ENCODE measurements around the gene TRIM44.

The TRIM44 gene

DNA sequence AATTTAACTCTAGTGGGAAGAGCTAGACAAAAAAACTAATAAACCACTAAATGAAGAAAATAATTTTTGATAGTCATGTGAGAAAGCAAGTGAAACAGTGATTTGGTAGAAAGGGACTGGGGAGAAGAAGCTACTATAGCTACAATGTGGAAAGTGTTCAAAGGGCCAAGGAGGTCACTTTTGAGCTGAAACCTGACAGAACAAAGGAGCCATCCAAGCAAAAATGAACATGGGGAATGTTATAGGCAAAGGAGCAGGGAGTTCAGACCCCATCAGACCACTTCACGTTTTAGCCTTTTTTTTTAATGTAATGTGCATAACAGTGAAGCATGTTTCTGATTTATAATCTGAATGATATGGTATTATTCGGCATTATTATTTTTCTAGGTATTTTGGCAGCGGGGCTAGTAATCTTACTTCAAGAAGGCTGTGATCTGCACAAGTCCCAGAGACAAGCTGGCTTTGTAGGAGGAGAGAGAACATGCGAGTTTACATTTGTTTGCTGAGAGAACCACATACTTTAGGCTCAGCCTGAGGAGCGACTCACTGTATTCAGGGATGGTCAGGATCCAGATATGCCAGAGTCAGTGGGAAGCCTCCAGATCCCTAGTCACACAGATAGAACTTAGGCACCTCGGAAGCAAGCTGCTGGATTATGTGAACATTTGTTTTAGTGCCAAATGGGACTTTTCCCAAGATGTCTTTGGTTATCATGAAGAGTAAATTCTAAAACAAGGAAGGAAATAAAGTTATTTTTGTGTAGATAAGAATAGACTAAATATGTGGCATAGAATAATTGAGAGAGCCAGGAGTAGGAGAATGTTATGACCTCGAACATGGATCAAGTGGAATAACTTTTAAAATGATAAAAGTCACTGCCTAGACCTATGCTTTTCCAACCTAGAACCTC lies 118.6 kb downstream of the TRIM44 start:
- no peaks in the 10 kb centered on the region for H3K9me3 ChIP-seq (ENCODE audit: control insufficient read depth, low read length)
- TF ChIP-seq, protein P1, sequence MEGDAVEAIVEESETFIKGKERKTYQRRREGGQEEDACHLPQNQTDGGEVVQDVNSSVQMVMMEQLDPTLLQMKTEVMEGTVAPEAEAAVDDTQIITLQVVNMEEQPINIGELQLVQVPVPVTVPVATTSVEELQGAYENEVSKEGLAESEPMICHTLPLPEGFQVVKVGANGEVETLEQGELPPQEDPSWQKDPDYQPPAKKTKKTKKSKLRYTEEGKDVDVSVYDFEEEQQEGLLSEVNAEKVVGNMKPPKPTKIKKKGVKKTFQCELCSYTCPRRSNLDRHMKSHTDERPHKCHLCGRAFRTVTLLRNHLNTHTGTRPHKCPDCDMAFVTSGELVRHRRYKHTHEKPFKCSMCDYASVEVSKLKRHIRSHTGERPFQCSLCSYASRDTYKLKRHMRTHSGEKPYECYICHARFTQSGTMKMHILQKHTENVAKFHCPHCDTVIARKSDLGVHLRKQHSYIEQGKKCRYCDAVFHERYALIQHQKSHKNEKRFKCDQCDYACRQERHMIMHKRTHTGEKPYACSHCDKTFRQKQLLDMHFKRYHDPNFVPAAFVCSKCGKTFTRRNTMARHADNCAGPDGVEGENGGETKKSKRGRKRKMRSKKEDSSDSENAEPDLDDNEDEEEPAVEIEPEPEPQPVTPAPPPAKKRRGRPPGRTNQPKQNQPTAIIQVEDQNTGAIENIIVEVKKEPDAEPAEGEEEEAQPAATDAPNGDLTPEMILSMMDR (IDR thresholded peaks at IDR 0.05) = no peak
- no peaks in the 10 kb centered on the region for H3K36me3 ChIP-seq (ENCODE audit: control insufficient read depth, insufficient read depth, low read length)
- H3K9ac ChIP-seq = no peak overlapping the region
- H2AFZ ChIP-seq = no peak overlapping the region
- H3K4me2 ChIP-seq (ENCODE audit: low read length) = no peak overlapping the region
- no peak overlapping the region for H3K27ac ChIP-seq
- no peaks in the 10 kb centered on the region for H3K79me2 ChIP-seq
- H3K4me1 ChIP-seq = no peaks in the 10 kb centered on the region
- H3K4me3 ChIP-seq (ENCODE audit: low read depth, low read length) = no peak overlapping the region
- H3K27me3 ChIP-seq (ENCODE audit: control insufficient read depth, insufficient read depth, low read length) = no peaks in the 10 kb centered on the region

DNA sequence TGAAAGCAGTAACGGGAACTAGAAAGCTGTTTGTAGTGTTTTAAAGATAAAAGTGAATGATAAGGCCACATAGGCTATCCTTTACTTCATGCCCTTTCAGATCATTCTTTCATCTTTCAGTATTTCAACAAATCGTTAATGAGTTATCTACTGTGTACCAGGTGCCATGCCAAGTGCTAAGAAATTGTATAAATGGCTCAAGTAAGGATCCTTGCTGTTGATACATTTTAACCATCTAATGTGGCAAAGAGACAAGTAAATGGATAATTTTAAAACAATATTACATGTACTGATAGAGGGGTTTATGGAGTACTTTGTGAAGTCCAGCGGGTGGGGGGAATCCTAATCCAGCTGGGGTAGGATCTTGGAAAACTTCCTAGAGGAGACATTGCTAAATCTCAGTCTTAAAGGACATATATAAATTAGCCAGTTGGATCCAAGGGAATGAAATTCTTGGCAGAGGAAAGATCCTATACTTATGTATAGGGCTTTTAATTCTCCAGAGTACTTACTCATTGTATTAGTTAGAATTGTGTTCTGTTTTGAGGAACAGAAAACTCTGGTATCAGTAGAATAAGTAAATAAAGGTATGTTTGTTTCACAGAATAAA lies 119.4 kb downstream of the TRIM44 start:
- Histone ChIP-seq H3K9me3 (ENCODE audit: control insufficient read depth, low read length) (no peaks in the 10 kb centered on the region), H2AFZ (no peak overlapping the region), H3K9ac (no peak overlapping the region)

DNA sequence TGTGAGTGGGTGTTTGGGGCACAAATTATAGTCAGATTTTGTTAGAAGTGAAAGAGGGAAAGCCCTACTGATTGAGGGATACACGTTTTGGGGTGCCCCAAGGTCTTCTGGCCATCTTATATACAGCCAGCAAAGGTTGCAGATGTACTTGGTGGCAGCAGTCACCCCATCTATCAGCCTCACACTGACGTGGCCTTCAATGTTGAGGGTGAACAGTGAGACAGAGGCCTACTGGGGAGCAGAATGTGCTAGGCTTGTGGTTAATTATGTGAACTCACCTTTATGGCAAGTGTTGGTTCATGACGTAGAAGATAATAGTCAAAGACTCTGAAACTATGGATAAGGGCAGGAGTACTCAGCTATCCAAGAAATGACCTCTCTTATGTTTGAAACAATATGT lies 121.2 kb downstream of the TRIM44 start:
- TF ChIP-seq, protein P1 (IDR thresholded peaks at IDR 0.05) = no peak
- Histone ChIP-seq H3K4me3 (ENCODE audit: low read depth, low read length) (no peak overlapping the region), H3K36me3 (ENCODE audit: control insufficient read depth, insufficient read depth, low read length) (no peaks in the 10 kb centered on the region), H3K4me1 (no peaks in the 10 kb centered on the region), H3K9me3 (ENCODE audit: control insufficient read depth, low read length) (no peaks in the 10 kb centered on the region), H3K27me3 (ENCODE audit: control insufficient read depth, insufficient read depth, low read length) (no peaks in the 10 kb centered on the region), H3K9ac (no peak overlapping the region), H3K4me2 (ENCODE audit: low read length) (no peak overlapping the region), H3K27ac (no peak overlapping the region), H3K79me2 (no peaks in the 10 kb centered on the region), H2AFZ (no peak overlapping the region)

More for the DNA sequence above, 119.4 kb downstream of the TRIM44 start:
- TF ChIP-seq, protein P1 (IDR thresholded peaks at IDR 0.05) = no peak
- Histone ChIP-seq H3K79me2 (no peaks in the 10 kb centered on the region), H3K4me2 (ENCODE audit: low read length) (no peak overlapping the region), H3K4me3 (ENCODE audit: low read depth, low read length) (no peak overlapping the region), H3K27ac (no peak overlapping the region), H3K36me3 (ENCODE audit: control insufficient read depth, insufficient read depth, low read length) (no peaks in the 10 kb centered on the region), H3K27me3 (ENCODE audit: control insufficient read depth, insufficient read depth, low read length) (no peaks in the 10 kb centered on the region), H3K4me1 (no peaks in the 10 kb centered on the region)

DNA sequence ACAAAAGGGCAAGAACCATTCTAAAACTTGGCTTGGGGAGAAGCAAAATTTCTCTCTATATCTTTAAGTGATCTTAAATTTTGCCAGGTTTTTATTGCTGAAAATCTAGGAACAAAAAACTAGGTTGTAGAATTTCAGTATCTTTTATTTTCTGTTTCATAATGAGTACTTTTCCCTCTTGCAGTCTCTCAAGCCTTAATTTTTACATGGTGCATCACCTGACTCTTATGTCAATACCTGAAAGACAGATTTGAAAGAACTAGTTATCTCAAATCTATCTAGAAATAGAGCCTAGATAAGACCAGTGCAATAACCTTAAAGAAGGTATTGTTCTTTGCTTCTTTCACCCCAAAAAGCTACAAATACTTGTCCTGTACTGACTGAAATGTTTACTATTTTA lies 122.1 kb downstream of the TRIM44 start:
- H3K4me3 ChIP-seq (ENCODE audit: low read depth, low read length) = no peak overlapping the region
- H3K79me2 ChIP-seq = no peaks in the 10 kb centered on the region
- H3K9me3 ChIP-seq (ENCODE audit: control insufficient read depth, low read length) = no peaks in the 10 kb centered on the region
- TF ChIP-seq, protein P1 (IDR thresholded peaks at IDR 0.05) = no peak
- H3K4me1 ChIP-seq = no peaks in the 10 kb centered on the region
- H3K9ac ChIP-seq = no peak overlapping the region
- no peaks in the 10 kb centered on the region for H3K36me3 ChIP-seq (ENCODE audit: control insufficient read depth, insufficient read depth, low read length)
- no peak overlapping the region for H3K27ac ChIP-seq
- no peak overlapping the region for H3K4me2 ChIP-seq (ENCODE audit: low read length)
- no peak overlapping the region for H2AFZ ChIP-seq
- no peaks in the 10 kb centered on the region for H3K27me3 ChIP-seq (ENCODE audit: control insufficient read depth, insufficient read depth, low read length)
